ENCODE data around the gene U2AF2.

DNA sequence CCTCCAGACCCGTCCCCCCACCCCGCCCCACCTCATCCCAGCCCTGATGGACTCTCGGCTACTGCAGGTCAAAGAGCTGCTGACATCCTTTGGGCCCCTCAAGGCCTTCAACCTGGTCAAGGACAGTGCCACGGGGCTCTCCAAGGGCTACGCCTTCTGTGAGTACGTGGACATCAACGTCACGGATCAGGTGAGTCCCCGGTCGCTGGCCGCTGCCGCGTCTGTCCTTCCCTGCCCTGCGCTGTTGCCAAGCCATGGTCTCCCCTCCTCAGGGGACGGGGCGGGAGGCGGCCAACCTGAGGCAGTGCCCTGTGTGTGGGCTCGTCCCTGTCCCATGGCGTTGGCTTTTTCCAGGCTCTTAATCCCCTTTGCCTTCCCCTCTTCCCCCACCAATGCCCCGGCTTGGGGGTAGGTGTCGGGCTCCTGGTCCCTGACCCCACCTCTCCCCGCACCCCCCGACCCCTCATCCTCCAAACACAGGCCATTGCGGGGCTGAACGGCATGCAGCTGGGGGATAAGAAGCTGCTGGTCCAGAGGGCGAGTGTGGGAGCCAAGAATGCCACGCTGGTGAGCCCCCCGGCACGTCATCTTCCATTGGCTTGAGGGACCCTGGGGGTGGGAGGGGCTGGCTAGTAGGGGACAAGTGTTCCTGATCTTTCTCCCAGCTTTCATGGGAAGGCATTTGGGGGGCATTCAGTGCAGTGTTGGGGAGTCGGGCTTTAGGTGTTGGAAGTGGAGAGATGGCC lies 13.9 kb downstream of the U2AF2 start:
- TF ChIP-seq, protein P1, sequence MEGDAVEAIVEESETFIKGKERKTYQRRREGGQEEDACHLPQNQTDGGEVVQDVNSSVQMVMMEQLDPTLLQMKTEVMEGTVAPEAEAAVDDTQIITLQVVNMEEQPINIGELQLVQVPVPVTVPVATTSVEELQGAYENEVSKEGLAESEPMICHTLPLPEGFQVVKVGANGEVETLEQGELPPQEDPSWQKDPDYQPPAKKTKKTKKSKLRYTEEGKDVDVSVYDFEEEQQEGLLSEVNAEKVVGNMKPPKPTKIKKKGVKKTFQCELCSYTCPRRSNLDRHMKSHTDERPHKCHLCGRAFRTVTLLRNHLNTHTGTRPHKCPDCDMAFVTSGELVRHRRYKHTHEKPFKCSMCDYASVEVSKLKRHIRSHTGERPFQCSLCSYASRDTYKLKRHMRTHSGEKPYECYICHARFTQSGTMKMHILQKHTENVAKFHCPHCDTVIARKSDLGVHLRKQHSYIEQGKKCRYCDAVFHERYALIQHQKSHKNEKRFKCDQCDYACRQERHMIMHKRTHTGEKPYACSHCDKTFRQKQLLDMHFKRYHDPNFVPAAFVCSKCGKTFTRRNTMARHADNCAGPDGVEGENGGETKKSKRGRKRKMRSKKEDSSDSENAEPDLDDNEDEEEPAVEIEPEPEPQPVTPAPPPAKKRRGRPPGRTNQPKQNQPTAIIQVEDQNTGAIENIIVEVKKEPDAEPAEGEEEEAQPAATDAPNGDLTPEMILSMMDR (IDR thresholded peaks at IDR 0.05), result no peak
- no peak for TF ChIP-seq POLR2A (IDR thresholded peaks at IDR 0.05)

All from esophagus squamous epithelium (tissue), 4 donors.